ENCODE results near the gene ADGB. TPM values are rescaled to one million over a fixed set of nuclear protein-coding genes. Genes with fewer than 3 reads are reported as not detected.

ADGB gene
- total and polyA plus RNA-seq, 2 donors (not counting 1 experiment from before 2014, with no cell fraction given) = not detected

GRCh38 chr6:146550911-146551310 is 47.9 kb upstream of the ADGB start:
- CTCF ChIA-PET = no interaction called here
- H3K27me3 ChIP-seq (replicated peaks in 1 of 4; ENCODE audit: control extremely low read depth in 1 of 4, control insufficient read depth in 3 of 4, insufficient read depth in 4 of 4, low read length in 3 of 4) = peaks cover 0 to 1% (median 0%) of the 10 kb centered on the region in 4 experiments
- no peak overlapping the region for H3K4me2 ChIP-seq (replicated peaks; ENCODE audit: low read depth, low read length, poor library complexity, severe bottlenecking)
- H3K9ac ChIP-seq (ENCODE audit: low read length) = no peak overlapping the region
- H2AFZ ChIP-seq (ENCODE audit: insufficient read depth, low read depth, low read length, poor library complexity, severe bottlenecking) = no peak overlapping the region
- Mint-ChIP-seq H3K27ac (no peak overlapping the region), H3K9me3 (ENCODE audit: insufficient read depth) (no peaks in the 10 kb centered on the region), H3K27me3 (peaks cover 1% of the 10 kb centered on the region), H3K4me3 (no peak overlapping the region), H3K4me1 (no peaks in the 10 kb centered on the region)
- POLR2A ChIA-PET = no interaction called here
- TF ChIP-seq EZH2 (IDR thresholded peaks at IDR 0.05; ENCODE audit: borderline replicate concordance, insufficient read depth, low read depth, low read length, poor library complexity, severe bottlenecking) = no peak
- TF ChIP-seq, protein P1, sequence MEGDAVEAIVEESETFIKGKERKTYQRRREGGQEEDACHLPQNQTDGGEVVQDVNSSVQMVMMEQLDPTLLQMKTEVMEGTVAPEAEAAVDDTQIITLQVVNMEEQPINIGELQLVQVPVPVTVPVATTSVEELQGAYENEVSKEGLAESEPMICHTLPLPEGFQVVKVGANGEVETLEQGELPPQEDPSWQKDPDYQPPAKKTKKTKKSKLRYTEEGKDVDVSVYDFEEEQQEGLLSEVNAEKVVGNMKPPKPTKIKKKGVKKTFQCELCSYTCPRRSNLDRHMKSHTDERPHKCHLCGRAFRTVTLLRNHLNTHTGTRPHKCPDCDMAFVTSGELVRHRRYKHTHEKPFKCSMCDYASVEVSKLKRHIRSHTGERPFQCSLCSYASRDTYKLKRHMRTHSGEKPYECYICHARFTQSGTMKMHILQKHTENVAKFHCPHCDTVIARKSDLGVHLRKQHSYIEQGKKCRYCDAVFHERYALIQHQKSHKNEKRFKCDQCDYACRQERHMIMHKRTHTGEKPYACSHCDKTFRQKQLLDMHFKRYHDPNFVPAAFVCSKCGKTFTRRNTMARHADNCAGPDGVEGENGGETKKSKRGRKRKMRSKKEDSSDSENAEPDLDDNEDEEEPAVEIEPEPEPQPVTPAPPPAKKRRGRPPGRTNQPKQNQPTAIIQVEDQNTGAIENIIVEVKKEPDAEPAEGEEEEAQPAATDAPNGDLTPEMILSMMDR (IDR thresholded peaks at IDR 0.05) = no peak
- no peak for DNase-seq
- intact Hi-C loops (cut with micrococcal nuclease) = no loop called here
- H3K4me3 ChIP-seq (ENCODE audit: control extremely low read depth in 1 of 5, extremely low read depth in 1 of 5, insufficient read depth in 1 of 5, low read depth in 2 of 5, low read length in 4 of 5) = no peak overlapping the region
- no peaks in the 10 kb centered on the region for H3K4me1 ChIP-seq (ENCODE audit: control insufficient read depth in 2 of 2, insufficient read depth in 2 of 2, low read length in 2 of 2)
- WGBS (ENCODE audit: insufficient coverage) = no CpG with 5 or more reads among the region's 6 CpGs
- no peaks in the 10 kb centered on the region for H3K36me3 ChIP-seq (replicated peaks in 1 of 2; ENCODE audit: control extremely low read depth in 1 of 2, control insufficient read depth in 1 of 2, extremely low read depth in 1 of 2, insufficient read depth in 2 of 2, low read length in 1 of 2)
- no peak overlapping the region for H3K27ac ChIP-seq (ENCODE audit: low read length in 2 of 2)
- no peaks in the 10 kb centered on the region for H3K9me3 ChIP-seq (ENCODE audit: control extremely low read depth in 1 of 3, control insufficient read depth in 2 of 3, insufficient read depth in 1 of 3, low read length in 2 of 3)
- no peaks in the 10 kb centered on the region for H3K79me2 ChIP-seq (ENCODE audit: control insufficient read depth, insufficient read depth, low read length)
- no peaks in the 10 kb centered on the region for H4K20me1 ChIP-seq (ENCODE audit: control insufficient read depth, insufficient read depth, low read length, poor library complexity, severe bottlenecking)
- no peak for ATAC-seq (ENCODE audit: low read depth)

- ChIA-PET CTCF (no interaction called here), POLR2A (no interaction called here)
- Histone ChIP-seq H3K27ac (ENCODE audit: low read length in 2 of 2) (no peak overlapping the region), H3K9ac (ENCODE audit: low read length) (no peak overlapping the region), H3K4me3 (ENCODE audit: control extremely low read depth in 1 of 5, extremely low read depth in 1 of 5, insufficient read depth in 1 of 5, low read depth in 2 of 5, low read length in 4 of 5) (no peak overlapping the region), H3K4me1 (ENCODE audit: control insufficient read depth in 2 of 2, insufficient read depth in 2 of 2, low read length in 2 of 2) (no peaks in the 10 kb centered on the region), H3K27me3 (replicated peaks in 1 of 4; ENCODE audit: control extremely low read depth in 1 of 4, control insufficient read depth in 3 of 4, insufficient read depth in 4 of 4, low read length in 3 of 4) (no peaks in the 10 kb centered on the region), H4K20me1 (ENCODE audit: control insufficient read depth, insufficient read depth, low read length, poor library complexity, severe bottlenecking) (no peaks in the 10 kb centered on the region), H3K36me3 (replicated peaks in 1 of 2; ENCODE audit: control extremely low read depth in 1 of 2, control insufficient read depth in 1 of 2, extremely low read depth in 1 of 2, insufficient read depth in 2 of 2, low read length in 1 of 2) (no peaks in the 10 kb centered on the region), H2AFZ (ENCODE audit: insufficient read depth, low read depth, low read length, poor library complexity, severe bottlenecking) (no peak overlapping the region), H3K79me2 (ENCODE audit: control insufficient read depth, insufficient read depth, low read length) (no peaks in the 10 kb centered on the region), H3K9me3 (ENCODE audit: control extremely low read depth in 1 of 3, control insufficient read depth in 2 of 3, insufficient read depth in 1 of 3, low read length in 2 of 3) (no peaks in the 10 kb centered on the region), H3K4me2 (replicated peaks; ENCODE audit: low read depth, low read length, poor library complexity, severe bottlenecking) (no peak overlapping the region)
- intact Hi-C loops (cut with micrococcal nuclease) = no loop called here
- Mint-ChIP-seq H3K27me3 (no peaks in the 10 kb centered on the region), H3K9me3 (ENCODE audit: insufficient read depth) (no peaks in the 10 kb centered on the region), H3K4me1 (no peaks in the 10 kb centered on the region), H3K4me3 (no peak overlapping the region), H3K27ac (no peak overlapping the region)
- no peak for DNase-seq
- TF ChIP-seq, protein P1 (IDR thresholded peaks at IDR 0.05) = no peak
- TF ChIP-seq EZH2 (IDR thresholded peaks at IDR 0.05; ENCODE audit: borderline replicate concordance, insufficient read depth, low read depth, low read length, poor library complexity, severe bottlenecking) = no peak
- no peak for ATAC-seq (ENCODE audit: low read depth)
- no CpG with 5 or more reads among the region's 7 CpGs for WGBS (ENCODE audit: insufficient coverage)
These were observed 47.2 kb upstream of the ADGB start for GRCh38 chr6:146551545-146551944.

All from B cell (primary cell).